Body of pancreas (tissue), 4 donors: Measurements from ENCODE around the gene ATP1B2.

Source experiments
- CTCF ChIP-seq, 7 experiments: fragments of 450-650 bp in 4 of 7; fragments of 200-600 bp in 3 of 7; sonication (generic) in 3 of 7; IDR thresholded peaks; one replicate each; pipeline ENCODE4 v1.5.1; 2016 to 2019; ENCODE audit warnings: antibody characterized with exemption in 7 of 7
- POLR2A ChIP-seq, 3 donors: fragments of 450-650 bp; IDR thresholded peaks; one replicate each; pipeline ENCODE4 v1.6.1; 2016; ENCODE audit warnings: antibody characterized with exemption in 3 of 3, mild to moderate bottlenecking in 2 of 3

DNA sequence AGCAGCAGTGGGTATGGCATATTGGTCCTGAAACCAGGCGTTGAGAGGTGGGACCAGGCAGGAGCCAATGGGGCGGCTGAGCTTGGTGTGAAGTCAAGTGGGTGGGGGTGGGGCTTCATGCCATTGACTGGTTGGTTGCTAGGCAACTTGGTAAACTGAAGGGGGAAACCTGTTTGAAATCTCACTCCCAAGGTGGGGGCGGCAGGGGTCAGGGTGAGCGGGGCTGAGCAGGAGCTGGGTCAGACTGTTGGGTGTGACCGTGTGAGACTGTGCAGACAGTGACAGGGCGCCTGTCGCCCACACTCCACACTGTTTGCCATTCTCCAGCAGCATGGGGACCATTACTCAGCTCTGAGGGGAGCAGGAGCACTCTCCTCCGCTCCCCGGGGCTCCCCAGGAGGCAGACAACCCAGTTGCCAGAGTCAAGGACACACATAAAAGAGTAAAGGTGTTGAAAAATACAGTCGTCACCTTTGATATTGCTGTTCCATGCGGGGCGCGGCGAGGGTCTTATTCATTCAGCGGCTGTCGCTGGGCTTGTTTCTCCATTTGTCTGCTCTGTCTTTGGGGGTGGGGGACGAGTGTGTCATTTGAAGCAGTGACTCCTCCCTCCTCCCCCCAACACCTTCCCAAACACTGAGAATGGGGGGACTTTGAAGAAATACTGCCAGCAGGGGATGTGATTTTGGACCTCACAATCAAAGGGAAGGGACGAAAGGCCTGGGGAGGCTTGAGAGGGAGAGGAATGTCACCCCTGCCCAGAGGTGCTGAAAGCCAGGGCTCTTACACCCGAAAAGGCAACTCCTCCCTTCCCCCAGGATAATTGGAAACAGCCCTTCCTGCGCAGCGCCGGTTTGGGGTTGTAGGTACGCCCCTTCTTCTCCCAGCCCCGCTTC is 53.1 kb downstream of the ATP1B2 start:
- TF ChIP-seq CTCF (IDR thresholded peaks at IDR 0.05) (no peak), POLR2A (IDR thresholded peaks at IDR 0.05) (no peak)
